GM19468 (cell line): ENCODE data around the gene SCTR.

Experiments used
- ATAC-seq: cut with Tn5 transposase; IDR thresholded peaks from one replicate; pipeline ENCODE4 v1.9.1; 2021; ENCODE audit warnings: mild to moderate bottlenecking, moderate library complexity, moderate number of reproducible peaks; ENCODE audit not compliant: unreplicated experiment; ENCODE audit errors: extremely low read depth

Gene SCTR

GRCh38 chr2:119523952-119524694 lies at the start of gene SCTR:
SCTR (minus strand) TSS chr2:119524483; CDS start chr2:119524226, 257 bp downstream.
- ATAC-seq: no peak

DNA sequence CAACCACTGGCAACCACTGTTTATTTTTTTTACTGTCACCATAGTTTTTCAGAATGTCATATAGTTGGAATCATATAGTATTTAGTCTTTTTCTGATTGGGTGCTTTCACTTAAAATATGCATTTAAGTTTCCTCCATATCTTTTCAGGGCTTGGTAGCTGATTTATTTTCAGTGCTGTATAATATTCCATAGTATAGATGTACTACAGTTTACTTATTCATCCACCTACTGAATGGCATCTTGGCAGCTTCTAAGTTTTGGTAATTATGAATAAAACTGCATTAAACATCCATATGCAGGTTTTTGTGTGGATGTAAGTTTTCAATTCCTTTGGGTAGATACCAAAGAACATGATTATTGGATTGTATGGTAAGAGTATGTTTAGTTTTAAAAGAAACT lies 43.0 kb upstream of the SCTR start:
- no peak for ATAC-seq

DNA sequence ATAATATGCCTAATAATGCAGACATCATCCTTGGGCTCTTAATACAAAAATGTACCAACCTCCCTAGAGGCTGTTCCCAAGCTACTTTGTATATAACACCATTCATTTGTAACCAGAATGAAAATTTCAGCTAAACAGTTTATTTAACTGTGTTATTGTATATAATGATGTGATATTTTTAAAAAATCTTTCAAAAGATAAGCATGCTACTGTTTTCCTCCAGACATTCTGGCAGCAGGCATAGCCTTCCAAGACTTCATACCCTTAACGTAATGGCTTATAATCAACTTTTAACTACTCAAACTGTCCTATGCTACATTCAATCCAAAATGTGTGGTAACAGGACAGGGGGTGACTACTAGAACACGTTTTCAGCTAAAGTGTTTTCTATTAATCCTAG lies 41.2 kb upstream of the SCTR start:
- no peak for ATAC-seq

- no peak for ATAC-seq
These were observed 29.5 kb upstream of the SCTR start for GRCh38 chr2:119553687-119554344.

DNA sequence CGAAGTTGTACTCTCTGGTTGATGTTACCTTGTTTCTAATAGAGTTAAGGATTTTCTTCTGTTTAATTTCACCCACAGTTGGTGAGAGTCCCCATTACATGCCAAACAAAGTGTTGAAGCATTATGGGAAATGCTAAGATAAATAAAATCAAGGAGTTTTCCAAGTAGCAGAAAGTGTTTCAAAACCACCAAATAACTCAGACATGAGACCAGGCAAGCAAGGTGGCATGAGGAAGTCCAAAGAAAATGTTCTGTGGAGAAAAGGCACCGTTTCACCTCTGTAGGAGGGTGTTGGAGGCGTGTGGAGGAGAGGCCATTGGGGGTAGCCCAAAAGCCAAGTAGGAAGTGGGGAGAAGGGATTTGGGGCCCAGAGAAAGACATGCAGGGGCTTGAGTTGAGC lies 28.6 kb upstream of the SCTR start:
- ATAC-seq: no peak

GRCh38 chr2:119550856-119551255 lies 26.6 kb upstream of the SCTR start:
- ATAC-seq: no peak

DNA sequence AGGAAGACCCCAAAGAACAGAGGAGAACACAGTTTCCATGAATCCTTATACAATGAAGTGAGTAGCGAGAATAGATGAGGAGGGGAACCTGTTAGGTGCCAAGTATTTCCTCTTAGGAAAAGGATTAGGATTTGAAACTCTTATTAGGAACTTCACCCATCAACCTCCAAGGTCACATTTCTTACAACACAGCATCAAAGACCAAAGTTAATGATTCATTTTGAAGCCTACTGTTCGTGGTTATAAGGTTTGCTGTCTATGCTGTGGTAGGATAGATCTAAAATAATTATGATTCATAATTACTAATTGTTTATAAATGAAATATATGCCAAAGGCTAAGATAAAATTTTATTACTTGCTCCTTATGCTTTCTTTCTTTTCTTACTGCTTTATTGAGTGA lies 26.1 kb upstream of the SCTR start:
- ATAC-seq: no peak

- ATAC-seq: no peak
These were observed 25.0 kb upstream of the SCTR start for GRCh38 chr2:119549241-119549640.

- ATAC-seq: no peak
These were observed 24.3 kb upstream of the SCTR start for GRCh38 chr2:119548516-119549120.

- no peak for ATAC-seq
These were observed 22.1 kb upstream of the SCTR start for GRCh38 chr2:119546447-119546767.

DNA sequence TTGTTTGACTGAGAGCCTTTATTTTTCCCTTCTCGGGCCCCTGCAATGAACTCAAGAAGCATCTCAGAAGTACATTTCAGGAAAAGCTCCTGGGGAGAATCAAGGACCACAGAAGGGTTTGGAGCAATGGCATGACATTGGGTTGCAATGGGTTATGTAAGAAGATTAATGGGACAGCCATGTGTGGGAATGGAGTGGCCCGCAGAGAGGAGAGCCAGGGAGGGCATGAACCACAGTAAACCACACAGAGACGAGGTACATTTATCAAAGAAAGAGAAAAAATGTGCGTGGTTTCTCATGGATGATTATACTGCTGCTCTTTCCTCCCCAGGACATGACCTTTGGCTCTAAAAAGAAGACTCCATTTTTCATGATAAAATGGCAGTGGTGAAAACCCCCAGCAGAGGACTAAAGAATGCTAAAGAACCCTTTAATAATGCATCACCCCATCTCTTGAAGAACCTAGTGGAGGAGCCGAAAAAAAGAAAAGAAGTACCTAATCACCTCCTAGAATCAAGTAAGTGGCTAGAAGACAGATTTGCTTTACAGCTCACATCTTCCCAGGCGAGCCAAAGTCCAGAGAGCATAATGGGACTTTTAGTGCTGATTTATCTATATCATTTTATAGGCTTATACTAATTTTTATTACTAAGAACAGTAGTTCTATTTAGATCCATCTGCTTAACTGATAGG lies 21.6 kb upstream of the SCTR start:
- no peak for ATAC-seq

DNA sequence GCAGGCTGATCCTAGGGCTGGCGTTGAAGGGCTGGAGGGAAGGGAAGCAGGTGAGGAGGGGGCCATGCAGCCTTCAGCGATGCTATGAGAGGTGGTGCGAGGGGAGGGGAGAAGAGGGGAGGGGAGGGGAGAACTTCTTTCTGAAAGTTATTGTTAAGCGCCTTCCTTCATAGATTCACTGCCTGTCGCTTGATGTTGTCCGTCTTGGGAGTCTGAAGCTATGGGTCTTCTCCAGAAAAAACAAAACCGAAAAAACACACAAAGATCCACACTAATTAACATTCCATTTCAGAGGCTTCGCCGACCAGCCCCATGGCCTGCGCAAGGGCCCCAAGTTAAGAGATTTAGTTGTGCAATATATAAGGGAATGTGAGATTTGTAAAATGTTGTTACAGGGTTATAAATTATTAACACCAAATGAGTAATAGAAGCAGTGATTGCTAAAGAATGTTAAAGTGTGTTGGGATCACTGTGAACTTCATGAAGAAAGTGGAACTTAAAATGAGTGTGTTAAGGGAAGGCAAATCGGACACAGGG lies 20.7 kb upstream of the SCTR start:
- ATAC-seq: no peak

DNA sequence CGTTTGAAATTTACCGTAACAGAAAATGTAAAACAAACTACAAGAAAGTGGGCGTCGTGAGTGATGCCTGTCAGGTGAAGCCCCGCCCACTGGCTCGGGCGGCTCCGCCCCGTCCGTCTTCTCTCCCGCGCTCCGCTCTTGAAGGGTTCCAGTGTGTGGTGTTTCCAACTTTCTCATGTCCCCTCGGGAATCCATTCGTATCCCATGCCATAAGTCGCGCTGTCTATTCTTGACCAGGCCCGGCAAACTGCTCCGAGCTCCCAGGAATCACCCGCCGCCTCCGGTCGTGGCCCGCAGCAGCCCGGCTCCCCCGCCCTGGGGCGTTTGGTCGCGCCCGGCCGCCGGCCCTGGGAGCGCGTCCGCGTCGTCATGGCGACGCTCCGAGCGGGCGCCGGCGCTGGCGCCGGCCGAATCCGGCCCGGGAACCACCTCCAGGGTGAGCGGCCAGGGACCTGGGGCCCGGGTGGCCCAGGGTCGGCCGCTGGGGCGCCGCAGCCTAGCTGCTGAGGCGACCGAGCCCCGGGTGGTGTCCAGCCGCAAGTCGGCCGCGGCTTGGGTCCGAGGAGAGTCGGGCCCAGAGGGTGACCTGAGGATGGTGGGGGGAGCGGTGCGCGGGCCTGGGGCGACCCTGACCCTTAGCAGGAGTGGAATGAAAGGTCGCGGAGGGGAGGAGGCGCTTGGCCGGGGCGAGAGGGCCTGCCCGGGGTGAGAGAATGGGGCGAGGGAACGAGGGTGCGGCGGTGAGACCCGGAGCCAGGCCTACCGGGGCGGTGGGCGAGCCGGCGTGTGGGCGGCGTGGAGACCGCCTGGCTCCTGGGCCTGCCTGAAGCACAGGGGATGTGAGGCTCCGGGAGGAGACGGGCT lies 20.0 kb upstream of the SCTR start, which contains the start of gene CFAP221:
Gene CFAP221 (plus strand): TSS at position 375 of the 864 bp plus-strand sequence. CDS start 1,683 bp downstream, outside the sequence.
- ATAC-seq: peak; percentile 49

DNA sequence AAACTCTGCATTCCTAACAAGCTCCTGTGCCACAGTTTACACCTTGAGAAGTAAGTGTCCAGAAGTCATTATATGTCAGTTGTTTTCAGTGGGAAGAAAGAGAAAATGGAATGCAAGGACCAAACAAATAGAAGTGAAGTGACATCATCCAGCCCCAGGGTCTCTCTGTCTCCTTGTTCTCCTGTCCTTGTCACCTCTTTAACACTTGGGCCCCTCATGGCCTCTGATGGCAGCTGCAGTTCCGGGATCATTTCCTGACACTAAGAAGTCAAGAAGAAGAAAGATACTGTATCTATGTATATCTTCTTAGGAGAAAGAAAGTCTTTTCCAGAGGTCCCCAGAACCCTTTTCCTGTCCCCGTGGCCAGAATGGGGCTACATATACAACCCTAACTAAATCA lies 17.2 kb upstream of the SCTR start:
- no peak for ATAC-seq

DNA sequence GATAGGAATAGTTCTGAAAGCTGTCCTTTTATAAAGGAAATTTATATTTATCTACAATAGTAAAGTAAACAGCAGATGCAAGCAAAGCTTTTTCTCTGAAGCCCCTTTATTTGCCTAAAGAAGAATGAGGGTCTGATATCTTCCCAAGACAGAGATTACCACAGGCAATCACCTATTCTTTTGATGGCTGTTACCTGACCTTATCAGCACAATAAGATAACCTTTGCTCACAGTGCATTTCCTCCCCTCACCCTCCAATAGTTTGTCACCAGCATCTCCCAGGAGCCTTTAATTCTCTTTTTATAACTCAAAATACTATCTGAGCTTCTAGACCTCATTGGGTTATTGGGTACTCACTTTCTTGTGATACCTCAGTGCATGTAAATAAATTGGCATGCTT lies 13.5 kb upstream of the SCTR start:
- ATAC-seq: no peak

DNA sequence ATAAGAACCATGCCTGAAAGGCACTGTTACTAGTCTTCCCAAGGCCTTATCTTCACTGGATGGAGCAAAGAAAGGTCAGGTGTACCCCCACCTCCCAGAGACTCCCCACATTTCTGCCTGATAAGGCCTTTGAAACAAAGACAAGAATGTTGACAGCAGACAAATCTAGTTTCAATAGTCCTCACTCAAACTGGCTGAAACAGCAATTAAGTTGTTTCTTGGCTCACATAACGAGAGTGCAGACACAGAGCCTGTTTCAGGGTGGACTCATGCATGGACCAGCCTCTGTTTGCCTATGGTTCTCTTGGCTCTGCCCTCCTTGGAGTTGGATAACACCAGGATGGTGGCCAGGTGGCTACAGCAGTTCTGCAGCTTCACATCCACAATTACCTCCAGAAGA lies 12.4 kb upstream of the SCTR start:
- ATAC-seq: no peak

DNA sequence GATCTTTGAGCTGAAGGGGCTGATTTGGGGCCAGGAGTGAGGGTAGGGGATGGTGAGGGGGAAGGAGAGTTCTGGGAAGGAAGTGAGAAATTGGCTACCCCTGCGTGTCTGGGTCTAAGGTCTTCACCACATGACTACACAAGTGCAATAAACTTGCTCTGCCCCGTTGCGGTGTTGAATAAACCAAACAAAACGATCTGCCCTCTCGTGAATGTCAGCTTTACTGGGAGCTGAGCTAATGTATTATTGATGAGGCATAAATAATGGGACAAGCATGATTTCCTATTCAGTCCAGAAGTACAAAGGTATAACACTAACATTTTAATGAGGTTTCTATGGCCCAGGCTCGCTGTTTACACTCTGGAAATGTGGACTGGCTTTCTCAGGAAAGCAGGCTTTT lies 11.9 kb upstream of the SCTR start:
- no peak for ATAC-seq

- ATAC-seq: no peak
These were observed 9.3 kb upstream of the SCTR start for GRCh38 chr2:119533560-119533959.

DNA sequence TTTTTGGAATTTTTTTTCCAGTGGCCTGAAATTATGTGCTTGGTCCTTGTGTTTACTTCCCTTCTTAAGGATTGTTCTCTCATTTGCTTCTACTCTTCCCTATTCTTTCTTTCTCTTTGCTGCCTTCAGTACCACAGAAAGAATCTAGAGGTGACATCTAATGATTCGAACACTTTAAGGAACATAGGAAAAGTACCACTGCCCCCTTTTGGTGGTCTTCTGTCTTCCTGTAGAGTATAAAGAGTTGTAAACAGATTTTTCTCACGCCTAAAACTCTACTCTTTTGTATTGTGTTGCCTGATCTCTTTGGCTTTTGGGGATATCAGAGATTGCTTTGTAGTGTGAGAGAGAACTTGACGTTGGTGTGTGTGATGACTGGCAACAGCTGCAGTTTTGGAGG lies 7.0 kb upstream of the SCTR start:
- no peak for ATAC-seq

DNA sequence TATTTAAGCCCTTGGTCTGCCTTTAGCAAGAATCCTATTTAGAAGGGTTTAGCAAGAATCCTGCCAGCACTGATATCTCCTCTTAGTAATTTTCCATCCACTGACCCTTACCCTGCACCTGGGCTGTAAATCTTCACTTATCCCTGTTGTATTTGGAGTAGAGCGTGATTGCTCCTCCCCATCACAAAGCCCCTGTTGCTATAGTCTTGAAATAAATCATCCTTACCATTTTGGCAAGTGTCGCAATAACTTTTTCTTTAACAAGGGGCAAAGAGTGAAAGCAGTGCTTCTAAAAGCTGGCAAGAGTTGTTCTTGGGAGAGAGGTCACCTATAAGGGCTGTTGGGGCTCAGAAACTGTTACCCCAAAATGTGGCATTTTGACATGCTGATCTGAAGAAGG lies 3.7 kb upstream of the SCTR start:
- no peak for ATAC-seq
